PFSK-1 (cell line): ENCODE data around the gene EYA2.

ENCODE experiments used
- POLR2AphosphoS5 ChIP-seq: IDR thresholded peaks from 2 replicates; pipeline ENCODE4 v1.6.1; 2012; ENCODE audit warnings: low read depth, mild to moderate bottlenecking, control low read depth, low read length, moderate library complexity
- TAF1 ChIP-seq: IDR thresholded peaks from 2 replicates; pipeline ENCODE4 v1.6.1; 2012; ENCODE audit warnings: low read length, control low read depth, borderline replicate concordance; ENCODE audit not compliant: insufficient read depth

GRCh38 chr20:46929902-46930301 lies 35.3 kb downstream of the EYA2 start:
- TF ChIP-seq POLR2AphosphoS5 (no peak), TAF1 (no peak)
